ENCODE results near the gene TBC1D2B. TPM values are rescaled to one million over a fixed set of nuclear protein-coding genes. Genes with fewer than 3 reads are reported as not detected.

The TBC1D2B gene
- total RNA-seq, 1 donor from 2014 or later = 63.6 TPM

- DNase-seq (ENCODE audit: extremely low spot score in 2 of 2) = no peak
- peaks cover 100% of the 10 kb centered on the region for H3K4me1 ChIP-seq
- no peak for TF ChIP-seq POLR2AphosphoS5 (IDR thresholded peaks at IDR 0.05; ENCODE audit: insufficient read depth in 1 of 2, low read depth in 1 of 2)
- no peak for TF ChIP-seq POLR2A (IDR thresholded peaks at IDR 0.05)
- TF ChIP-seq CTCF (IDR thresholded peaks at IDR 0.05) = no peak
Observed at GRCh38 chr15:78058401-78058935, 19.0 kb downstream of the TBC1D2B start.

GRCh38 chr15:78057803-78058202, 19.7 kb downstream of the TBC1D2B start:
- no peak for TF ChIP-seq CTCF (IDR thresholded peaks at IDR 0.05)
- TF ChIP-seq POLR2AphosphoS5 (IDR thresholded peaks at IDR 0.05; ENCODE audit: insufficient read depth in 1 of 2, low read depth in 1 of 2) = no peak
- TF ChIP-seq POLR2A (IDR thresholded peaks at IDR 0.05) = no peak
- Histone ChIP-seq H3K36me3 (peaks cover 0 to 9% of the 10 kb centered on the region in 2 donors), H3K9me3 (no peaks in the 10 kb centered on the region), H3K4me3 (no peak overlapping the region), H3K27ac (peak overlapping the region; percentile 87), H3K27me3 (no peaks in the 10 kb centered on the region), H3K4me1 (peaks cover 94% of the 10 kb centered on the region)
- intact Hi-C loops (cut with DNase I) = no loop called here
- DNase-seq (ENCODE audit: extremely low spot score in 2 of 2) = no peak

More at GRCh38 chr15:78058401-78058935, 19.0 kb downstream of the TBC1D2B start:
- Histone ChIP-seq H3K27ac (peak overlapping the region; percentile 87), H3K4me3 (no peak overlapping the region), H3K36me3 (peaks cover 0 to 4% of the 10 kb centered on the region in 2 donors), H3K9me3 (no peaks in the 10 kb centered on the region), H3K27me3 (no peaks in the 10 kb centered on the region)
- intact Hi-C loops (cut with DNase I) = no loop called here

- TF ChIP-seq CTCF (IDR thresholded peaks at IDR 0.05) = no peak
- TF ChIP-seq POLR2AphosphoS5 (IDR thresholded peaks at IDR 0.05; ENCODE audit: insufficient read depth in 1 of 2, low read depth in 1 of 2) = no peak
- TF ChIP-seq POLR2A (IDR thresholded peaks at IDR 0.05) = no peak
Observed at GRCh38 chr15:78056714-78057269, 20.7 kb downstream of the TBC1D2B start.

GRCh38 chr15:78055919-78056713, 21.4 kb downstream of the TBC1D2B start:
- H3K9me3 ChIP-seq = no peaks in the 10 kb centered on the region
- intact Hi-C loops (cut with DNase I) = no loop called here
- H3K36me3 ChIP-seq = peaks cover 0 to 9% of the 10 kb centered on the region in 2 donors
- no peaks in the 10 kb centered on the region for H3K27me3 ChIP-seq
- H3K4me1 ChIP-seq = peaks cover 89% of the 10 kb centered on the region
- no peak for DNase-seq (ENCODE audit: extremely low spot score in 2 of 2)
- peak overlapping the region; percentile 87 for H3K27ac ChIP-seq
- no peak overlapping the region for H3K4me3 ChIP-seq
- TF ChIP-seq CTCF (IDR thresholded peaks at IDR 0.05) (no peak), POLR2A (IDR thresholded peaks at IDR 0.05) (no peak), POLR2AphosphoS5 (IDR thresholded peaks at IDR 0.05; ENCODE audit: insufficient read depth in 1 of 2, low read depth in 1 of 2) (no peak)

More at GRCh38 chr15:78056714-78057269, 20.7 kb downstream of the TBC1D2B start:
- Histone ChIP-seq H3K27ac (peak overlapping the region; percentile 87), H3K27me3 (no peaks in the 10 kb centered on the region), H3K4me1 (peaks cover 91% of the 10 kb centered on the region), H3K36me3 (peaks cover 0 to 9% of the 10 kb centered on the region in 2 donors), H3K9me3 (no peaks in the 10 kb centered on the region), H3K4me3 (no peak overlapping the region)
- DNase-seq (ENCODE audit: extremely low spot score in 2 of 2) = no peak
- intact Hi-C loops (cut with DNase I) = no loop called here
